Esophagus squamous epithelium (tissue), 4 donors: ENCODE measurements around the gene CHST11.

Experiments used
- CTCF ChIP-seq, 6 experiments: fragments of 450-650 bp in 4 of 6; fragments of 200-600 bp in 2 of 6; sonication (generic) in 2 of 6; IDR thresholded peaks; one replicate each; pipeline ENCODE4 v1.5.1; 2016 to 2019; ENCODE audit warnings: antibody characterized with exemption in 6 of 6, mild to moderate bottlenecking in 4 of 6, moderate library complexity in 4 of 6
- POLR2A ChIP-seq, 4 donors: fragments of 450-650 bp; IDR thresholded peaks; one replicate each; pipeline ENCODE4 v1.6.1; 2017; ENCODE audit warnings: antibody characterized with exemption in 4 of 4, mild to moderate bottlenecking in 4 of 4, moderate library complexity in 3 of 4

DNA sequence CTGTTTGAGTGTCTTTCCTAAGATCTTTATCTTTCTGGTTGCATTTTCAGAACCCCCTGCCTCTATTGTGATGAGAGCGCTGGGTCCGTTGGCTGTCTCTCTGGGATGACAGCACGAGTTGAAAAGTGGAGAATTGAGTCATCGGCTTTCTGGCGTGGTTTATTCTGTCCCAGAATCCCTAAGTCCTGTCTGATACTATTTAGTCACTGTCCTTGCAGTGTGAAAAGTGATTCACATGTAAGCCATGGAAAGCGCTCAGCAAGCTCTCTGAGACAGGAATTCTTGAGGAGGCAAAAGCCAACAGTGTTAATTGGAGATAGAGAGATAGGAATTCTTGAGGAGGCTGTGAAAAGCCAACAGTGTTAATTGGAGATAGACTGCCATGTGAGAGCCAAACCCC lies 121.7 kb downstream of the CHST11 start:
- TF ChIP-seq CTCF (IDR thresholded peaks at IDR 0.05), result no peak
- TF ChIP-seq POLR2A (IDR thresholded peaks at IDR 0.05), result no peak
